HG03460 (cell line): ENCODE results near the gene CTSW.

Experiments used
- ATAC-seq: cut with Tn5 transposase; IDR thresholded peaks from one replicate; pipeline ENCODE4 v1.9.1; 2021; ENCODE audit not compliant: unreplicated experiment

CTSW gene

DNA sequence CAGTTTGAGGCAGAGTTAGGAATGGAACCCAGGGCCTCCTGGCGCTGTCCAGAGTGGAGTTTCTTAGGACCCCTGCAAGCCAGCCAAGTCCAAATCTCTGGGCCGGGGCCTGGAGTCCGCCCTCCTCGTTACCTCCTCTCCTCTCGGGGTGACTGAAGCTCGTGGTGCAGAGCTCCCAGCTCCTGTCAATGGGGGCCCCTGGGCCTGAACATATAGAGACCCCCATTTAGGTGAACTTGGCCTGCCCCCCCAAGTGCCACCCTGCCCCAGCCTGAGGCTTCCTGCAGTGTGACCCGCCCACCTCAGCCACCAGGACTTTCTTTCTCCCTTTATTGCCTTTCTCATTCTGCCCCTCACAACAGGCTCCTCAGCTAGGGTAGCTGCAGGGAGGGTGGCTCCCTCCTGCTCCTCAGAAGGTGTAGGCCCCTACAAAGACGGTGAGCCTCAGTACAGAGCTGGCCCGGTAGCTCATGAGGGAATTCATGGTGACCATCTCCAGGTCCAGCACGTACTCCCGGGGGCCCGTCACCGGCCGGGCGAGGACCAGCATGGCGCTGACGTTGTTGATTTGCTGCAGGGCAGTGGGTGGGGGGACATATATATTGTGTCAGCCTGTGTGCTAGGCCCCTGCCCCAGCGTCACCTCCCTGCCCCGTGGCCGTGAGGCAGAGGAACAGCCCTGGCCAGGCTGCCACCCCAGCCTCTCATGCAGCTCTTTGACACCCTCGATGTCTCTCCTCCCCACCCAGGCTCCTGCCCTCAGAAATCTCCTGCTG is 12.9 kb upstream of the CTSW start:
- no peak for ATAC-seq

DNA sequence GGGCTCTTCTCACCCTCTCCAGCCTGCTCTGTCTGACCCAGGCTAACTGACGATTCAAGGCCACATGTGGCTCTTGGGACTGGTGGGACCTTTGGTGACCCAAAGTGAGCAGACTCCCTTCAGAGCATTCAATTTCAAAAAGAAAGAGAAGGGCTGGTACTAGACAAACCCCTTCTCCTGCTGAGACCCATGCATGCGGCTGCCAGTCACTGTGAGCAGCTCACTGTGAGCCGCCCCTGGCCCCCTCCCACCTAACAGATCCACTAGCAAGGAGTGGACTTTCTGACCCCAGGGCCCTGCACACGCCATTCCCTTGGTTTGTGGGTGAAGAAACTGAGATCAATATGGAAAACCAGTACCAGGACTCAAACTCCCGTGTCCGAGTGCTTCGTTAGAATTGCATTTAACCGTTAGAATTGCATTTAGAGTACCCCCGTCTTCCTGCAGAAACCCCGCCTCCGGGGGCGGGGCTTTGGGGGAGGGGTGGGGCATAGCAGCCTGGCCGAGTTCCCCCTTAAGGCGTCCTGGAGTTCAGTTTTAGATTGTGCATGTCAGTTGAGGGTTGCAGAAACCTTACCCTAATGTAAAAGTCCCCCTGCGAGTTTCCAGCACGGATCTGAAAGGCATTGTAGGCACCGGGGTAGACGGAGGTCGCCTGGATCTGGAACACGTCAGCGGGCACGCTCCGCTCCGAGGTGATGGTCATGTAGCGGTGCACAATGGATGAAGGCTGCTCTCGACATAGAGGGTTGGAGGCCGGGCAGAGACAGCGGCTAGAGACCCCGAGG is 12.2 kb upstream of the CTSW start:
- ATAC-seq: no peak

DNA sequence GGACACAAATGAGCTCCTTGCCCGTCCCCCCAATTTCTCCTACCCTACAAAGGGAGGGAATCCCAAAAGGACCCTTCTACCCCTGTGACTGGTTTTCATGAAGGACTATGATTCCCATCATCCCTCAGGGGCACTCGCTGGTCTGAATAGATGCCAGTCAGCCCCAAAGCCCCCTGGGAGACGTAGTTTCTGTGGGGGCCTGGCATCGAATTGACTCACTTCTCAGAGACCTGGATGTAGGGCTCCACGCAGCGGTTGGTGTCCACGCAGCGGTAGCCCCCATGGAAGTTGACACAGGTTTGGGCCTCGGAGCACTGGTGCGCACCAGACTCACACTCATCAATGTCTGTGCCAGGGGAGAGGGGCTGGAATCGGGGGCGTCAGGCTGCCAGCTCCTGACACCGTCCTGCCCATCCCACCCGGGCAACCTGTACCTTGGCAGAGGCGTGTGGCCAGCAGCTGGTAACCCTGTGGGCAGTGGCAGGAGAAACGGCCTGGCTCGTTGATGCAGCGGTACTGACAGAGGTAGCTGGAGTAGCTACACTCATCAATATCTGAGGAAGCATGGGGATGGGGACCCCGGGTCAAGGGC is 11.5 kb upstream of the CTSW start:
- no peak for ATAC-seq

DNA sequence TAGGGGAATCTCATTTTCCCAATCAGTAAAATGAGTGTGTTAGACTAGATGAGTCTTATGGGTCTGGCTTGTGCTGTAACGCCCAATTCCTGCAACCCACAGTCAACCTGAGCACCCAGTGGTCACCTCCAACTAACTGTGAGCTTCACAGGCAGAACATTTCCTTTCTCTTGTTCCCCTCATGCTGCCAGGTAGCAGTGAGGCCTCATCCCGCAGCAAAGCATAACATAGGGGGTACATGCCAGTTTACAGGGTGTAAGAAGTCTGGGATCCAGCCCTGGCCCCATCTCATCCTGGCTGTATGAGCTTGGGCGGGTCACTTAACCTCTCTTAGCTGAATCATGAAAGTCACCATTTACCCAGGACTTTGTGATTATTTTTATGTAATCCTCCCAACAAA is 10.7 kb upstream of the CTSW start:
- no peak for ATAC-seq

DNA sequence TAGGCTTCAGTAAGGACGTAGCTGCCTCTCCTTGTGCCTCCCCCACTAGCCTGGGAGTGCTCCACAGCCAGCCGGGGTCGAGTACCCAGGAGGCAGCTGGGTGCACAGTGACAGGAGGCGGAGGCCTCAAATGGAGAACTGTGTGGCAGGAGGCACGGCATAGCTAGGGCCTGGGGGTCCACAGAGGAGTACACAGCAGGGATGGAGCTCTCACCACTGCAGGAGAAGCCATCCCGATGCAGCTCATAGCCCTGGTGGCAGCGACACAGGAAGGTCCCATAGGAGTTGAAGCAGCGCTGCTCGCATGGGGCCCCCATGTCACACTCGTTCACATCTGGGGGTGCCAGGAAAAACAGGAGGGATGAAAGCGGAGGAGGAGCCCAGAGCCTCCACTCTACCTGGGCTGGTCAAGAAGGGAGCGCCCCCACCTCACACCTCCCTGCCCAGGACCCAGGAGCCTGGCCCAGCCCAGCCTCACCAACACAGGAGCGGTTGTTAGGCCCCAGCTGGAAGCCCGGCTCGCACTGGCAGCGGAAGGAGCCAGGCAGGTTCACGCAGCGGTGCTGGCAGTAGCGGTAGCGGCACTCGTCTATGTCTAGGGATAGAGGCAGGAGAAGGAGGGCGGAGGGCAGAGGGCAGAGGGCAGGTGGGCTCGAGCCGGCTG is 9.9 kb upstream of the CTSW start:
- ATAC-seq: no peak

DNA sequence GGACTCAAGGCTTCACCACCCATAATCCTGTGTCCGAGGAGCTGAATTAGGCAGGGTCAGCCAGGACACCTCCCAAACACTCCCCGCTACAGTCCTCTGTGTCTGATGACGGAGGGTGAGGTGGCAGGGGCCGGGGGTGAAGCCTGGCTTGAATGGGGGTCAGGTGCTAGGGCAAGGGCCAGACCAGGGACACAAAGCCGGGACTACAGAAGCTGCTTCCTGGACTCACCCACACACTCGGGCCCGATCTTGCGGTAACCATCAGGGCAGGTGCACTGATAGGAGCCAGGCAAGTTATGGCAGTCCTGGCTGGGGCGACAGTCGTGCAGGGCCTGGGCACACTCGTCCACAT is 9.4 kb upstream of the CTSW start:
- ATAC-seq: no peak

DNA sequence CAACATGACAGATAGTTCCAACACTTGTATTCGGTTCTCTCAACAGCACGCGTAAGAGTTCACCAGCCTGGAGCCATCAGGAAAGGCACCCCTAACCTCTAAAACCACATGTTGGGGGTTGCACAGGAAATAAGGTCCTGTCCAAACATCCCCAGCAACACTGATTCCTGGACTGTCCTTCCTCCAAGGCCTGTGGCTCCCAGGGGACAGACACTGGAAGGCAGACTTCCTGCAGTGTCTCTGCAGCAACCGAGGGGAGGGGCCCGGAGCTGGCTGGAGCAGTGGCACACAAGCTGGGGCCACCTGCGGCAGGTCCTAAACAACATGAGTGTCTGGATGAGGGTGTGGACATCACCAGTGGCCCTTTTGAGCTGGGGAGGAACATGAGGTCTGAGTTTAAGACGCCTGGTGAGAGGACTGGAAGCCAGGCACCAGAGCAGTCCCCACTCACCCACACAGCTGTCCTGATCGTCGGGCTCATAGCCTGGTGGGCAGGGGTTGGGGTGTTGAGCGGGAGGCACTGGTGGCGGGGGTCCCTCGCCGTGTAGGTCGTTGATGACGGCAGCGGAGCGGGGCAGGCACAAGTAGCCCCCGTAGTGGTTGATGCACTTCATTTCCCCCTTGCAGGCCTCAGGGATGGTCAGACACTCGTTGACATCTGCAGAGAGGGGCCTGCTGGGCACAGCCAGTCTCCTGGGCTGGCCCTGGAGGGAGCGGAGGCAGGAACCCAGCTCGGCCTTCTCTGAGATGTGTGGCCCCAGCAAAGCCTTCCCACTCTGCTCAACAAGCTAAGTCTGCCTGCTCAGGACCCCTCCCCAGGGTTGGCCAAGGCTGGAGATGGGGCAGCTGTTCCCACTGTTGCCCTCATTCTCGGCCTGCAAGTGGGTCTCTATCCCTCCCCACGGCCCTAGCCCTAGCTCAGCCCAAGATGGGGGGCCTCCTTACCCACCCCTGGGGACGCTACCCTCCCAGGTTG is 8.6 kb upstream of the CTSW start:
- no peak for ATAC-seq

DNA sequence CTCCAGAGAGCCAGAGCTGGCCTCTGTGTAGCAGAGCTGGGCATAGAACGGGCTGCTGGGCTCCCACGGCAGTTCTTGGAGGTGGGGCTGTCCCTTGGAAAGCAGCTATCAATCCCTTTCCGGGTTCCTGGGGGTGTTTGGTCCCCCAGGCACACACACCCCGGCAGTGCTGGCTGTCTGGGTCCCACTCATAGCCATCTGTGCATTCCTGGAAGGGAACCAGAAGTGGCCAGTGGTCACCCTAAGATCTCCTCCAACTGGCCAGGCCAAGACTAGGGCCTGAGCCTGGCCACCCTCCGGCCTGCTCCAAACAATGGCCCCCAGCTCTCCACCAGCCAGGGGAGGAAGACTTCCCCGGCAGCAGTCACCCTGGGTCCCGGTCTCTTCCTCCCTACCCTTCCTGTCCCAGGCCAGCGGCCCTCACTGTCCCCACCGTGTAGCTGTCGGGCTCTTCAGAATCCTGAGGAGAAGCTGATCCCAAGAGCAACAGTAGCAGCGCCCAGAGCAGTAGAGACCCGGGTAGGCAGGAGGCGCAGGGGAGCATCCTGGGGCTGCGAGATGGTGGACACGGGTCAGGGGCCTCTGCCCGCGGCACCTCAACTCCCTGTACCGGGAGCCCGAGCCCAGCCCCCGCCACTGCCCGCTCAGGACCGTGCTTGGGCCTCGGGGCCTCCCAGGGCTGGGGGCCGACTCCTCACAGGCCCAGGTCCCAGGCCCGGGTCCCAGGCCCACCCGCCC is 7.7 kb upstream of the CTSW start:
- ATAC-seq: no peak

DNA sequence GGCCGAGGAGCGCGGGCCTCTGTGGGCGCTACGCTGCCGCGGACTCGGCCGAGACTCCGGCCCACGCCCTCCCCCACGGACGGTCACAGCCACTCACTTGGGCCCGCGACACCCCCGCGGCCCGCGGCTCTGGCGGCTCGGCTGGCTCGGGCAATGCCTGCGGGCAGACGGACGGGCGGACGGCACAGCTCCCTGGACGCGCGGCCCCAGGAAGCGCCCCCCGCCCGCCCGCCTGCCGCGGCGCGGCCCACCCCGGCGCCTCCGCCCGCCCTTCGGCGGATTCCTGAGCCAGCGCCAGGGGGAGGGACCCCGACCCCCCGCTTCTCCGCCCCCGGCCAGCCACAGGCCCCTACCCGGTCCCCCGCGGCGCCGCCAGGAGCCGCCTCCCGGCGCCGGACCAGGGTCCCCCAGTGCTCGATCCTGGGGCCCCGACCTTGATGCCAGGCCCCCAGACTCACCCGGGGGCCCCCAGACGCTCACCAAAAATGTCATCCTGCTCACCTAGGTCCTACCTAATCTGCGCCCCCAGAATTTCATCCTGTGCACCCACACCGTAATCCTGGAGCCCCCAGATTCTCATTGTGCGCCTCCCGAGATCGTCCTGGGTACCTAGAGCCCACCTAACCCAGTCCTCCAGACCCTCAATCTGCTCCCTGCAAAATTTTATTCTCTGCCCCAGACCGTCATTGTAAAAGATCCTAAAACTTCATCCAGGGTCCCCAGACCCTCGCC is 6.9 kb upstream of the CTSW start, which contains the start of gene EFEMP2:
Gene EFEMP2, minus strand, starts transcription at position 215 of the 732 bp plus-strand sequence. CDS start 446 bp downstream, outside the sequence.
- no peak for ATAC-seq

DNA sequence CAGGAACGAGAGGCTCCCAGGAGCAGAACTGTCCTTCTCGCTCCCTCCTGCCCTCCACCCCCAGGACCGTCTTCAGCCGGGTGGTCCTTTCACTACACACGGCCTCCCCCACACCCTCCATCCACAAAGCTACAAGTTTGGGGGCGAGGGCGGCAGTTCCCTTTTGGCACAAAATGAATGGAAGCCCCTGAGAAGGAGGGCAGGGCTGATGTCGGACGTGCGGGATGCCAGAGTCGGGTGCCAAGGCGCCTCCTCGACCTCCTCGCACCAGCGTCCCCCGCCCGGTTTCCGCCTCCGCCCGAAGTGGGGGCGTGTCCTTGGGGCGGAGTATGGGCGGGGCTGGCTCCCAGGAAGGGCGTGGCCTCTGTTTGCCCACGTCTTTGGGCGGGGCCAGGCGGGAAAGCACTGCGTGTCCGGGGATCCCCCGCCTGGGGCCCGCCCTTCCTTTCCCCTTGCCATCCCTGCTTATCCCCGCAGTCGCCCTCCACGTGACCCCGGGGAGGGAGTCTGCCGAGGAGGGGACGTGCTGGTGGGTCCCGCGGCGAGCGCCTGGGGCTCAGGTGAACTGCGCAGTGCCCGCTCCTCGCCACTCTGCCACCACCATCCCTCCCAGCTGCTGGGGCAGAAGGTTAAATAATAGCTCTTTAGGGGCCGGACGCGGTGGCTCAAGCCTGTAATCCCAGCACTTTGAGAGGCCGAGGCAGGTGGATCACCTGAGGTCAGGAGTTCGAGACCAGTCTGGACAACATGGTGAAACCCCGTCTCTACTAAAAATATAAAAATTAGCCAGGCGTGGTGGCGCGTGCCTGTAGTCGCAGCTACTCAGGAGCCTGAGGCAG is 6.1 kb upstream of the CTSW start:
- ATAC-seq: peak; percentile 62

DNA sequence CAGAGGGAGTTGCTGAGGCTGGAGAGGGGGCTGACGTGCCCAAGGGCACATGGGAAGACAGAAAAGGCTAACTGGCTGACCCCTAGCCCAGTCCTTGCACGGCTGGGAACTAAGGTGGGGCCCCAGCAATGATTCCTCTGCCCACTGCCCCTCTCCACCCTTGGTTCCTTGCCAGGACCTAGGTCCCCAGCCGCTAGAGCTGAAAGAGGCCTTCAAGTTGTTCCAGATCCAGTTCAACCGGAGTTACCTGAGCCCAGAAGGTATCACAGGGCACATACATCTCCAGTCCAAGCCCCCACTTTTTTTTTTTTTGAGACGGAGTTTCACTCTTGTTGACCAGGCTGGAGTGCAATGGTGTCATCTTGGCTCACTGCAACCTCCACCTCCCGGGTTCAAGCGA is 390 bp downstream of the CTSW start:
- no peak for ATAC-seq

DNA sequence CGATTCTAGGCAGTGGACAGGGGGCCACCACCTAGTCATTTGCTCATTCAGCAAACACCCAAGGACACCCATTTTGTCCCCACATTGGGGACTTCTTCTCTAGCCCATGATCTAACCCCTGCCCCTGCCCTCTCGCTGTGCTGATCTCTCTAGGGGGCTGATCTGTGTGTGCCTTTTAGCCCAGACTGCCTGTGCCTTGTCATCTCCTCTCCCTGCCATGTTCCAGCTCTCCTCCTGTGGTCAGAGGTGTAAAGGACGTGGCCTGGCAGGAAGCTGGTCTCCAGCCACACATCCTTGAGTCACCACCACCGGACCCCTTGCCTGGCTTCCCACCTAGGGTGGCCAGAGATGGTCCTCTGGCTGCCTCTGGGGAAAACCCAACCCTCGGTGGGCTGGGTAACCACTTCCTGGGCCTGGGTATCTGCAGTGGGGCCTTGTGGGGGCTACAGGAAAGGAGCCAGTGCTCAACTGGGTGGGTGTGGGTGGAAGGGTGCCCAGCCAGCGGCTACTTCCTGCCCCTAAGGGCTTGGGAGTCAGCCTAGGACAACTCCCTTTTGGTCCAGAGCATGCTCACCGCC is 1.3 kb downstream of the CTSW start:
- ATAC-seq: no peak

DNA sequence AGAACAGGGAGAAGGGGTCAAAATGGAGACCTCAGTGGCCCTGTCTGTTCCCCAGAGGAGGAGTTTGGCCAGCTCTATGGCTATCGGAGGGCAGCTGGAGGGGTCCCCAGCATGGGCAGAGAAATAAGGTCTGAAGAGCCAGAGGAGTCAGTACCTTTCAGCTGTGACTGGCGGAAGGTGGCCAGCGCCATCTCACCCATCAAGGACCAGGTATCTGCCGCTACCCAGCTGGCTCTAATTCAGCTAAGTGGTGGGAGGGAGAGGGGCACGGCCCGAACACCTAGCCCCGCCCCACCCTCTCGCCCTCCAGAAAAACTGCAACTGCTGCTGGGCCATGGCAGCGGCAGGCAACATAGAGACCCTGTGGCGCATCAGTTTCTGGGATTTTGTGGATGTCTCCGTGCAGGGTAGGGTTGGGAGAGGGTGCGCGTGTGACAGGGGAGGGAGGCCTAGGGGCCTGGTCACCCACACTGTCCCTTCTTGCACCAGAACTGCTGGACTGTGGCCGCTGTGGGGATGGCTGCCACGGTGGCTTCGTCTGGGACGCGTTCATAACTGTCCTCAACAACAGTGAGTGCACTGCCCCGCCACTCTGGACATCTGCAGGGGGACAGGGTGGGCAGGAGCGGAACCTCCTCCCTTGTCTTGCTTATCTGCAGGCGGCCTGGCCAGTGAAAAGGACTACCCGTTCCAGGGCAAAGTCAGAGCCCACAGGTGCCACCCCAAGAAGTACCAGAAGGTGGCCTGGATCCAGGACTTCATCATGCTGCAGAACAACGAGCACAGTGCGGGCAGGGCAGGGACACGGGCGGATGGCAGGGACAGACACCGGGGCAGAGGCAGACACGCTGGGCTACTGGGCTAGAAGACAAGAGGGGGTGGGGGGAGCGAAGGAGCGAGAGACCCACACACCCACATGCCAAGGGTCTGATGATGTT is 2.8 kb downstream of the CTSW start:
- no peak for ATAC-seq

DNA sequence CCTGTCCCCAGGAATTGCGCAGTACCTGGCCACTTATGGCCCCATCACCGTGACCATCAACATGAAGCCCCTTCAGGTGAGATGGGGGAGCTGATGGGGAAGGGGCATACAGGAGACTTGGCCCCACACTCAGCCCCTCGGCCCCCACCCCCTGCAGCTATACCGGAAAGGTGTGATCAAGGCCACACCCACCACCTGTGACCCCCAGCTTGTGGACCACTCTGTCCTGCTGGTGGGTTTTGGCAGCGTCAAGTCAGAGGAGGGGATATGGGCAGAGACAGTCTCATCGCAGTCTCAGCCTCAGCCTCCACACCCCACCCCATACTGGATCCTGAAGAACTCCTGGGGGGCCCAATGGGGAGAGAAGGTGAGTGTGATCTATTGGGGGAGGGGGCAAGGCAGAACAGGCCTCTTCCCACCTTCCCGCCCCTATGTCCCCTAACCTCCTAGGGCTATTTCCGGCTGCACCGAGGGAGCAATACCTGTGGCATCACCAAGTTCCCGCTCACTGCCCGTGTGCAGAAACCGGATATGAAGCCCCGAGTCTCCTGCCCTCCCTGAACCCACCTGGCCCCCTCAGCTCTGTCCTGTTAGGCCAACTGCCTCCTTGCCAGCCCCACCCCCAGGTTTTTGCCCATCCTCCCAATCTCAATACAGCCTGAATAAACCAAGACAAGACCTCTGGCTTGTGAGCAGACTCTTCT is 3.6 kb downstream of the CTSW start:
- ATAC-seq: no peak

DNA sequence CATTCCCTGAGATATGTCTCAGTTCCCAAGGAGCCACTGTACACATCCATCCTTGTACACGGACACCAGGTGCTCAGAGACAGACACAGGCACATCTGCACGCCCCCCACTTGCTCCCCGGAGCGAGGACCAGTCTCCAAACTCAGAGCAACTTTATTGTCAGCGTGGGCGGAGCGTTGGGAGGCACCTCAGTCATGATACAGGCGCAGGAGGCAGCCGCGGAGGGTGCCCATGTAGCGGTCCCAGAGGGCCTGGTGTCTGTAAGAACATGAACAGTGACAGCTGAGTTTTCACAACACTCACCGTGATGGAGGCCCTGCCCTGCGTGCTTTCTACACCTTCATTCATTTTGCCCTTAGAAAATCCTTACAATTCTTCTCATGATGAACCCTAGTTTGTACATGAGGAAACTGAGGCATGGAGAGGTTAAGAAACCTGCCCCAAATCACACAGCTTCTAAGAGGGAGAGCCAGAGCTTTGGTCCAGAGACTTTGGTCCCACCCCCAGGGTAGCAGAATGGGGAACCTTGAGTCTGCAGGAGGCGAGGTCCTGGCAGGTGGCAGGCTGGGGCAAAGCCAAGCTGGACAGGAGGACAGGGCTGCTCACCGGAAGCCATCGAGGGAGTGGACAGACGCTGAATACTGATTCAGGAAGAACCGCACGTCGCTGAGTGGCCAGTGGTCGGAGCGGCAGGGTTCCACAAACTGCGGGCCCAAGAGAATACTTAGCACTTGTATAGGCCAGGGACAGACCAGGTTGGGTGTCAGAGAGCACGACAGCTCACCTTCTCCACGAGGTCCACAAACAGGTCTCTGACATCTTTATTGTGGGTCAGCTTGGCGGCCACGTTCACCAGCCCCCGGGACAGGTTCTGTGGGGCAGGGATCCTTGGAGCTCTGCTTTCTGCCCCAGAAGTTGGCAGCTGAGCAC is 4.4 kb downstream of the CTSW start:
- ATAC-seq: no peak
